ENCODE measurements around the gene RXRA.

DNA sequence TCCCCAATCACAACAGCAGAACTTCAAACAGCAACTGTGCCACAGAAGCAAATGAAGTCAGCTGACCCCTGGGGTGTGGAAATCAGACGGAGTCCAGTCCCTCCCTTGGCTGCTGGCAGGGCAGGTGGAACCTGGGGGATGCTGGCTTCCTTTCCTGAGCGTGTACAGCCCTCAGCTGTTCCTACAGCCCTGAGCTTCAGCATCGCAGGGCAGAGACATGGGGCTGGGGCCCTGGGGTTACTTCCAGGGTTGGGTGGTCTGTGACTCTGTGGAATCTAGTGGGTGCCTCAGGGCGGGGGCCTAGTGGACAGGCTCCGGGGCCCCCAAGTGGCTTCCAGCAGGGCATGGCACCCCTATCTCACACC lies 7.3 kb upstream of the RXRA start:
- TF ChIP-seq, protein P1, sequence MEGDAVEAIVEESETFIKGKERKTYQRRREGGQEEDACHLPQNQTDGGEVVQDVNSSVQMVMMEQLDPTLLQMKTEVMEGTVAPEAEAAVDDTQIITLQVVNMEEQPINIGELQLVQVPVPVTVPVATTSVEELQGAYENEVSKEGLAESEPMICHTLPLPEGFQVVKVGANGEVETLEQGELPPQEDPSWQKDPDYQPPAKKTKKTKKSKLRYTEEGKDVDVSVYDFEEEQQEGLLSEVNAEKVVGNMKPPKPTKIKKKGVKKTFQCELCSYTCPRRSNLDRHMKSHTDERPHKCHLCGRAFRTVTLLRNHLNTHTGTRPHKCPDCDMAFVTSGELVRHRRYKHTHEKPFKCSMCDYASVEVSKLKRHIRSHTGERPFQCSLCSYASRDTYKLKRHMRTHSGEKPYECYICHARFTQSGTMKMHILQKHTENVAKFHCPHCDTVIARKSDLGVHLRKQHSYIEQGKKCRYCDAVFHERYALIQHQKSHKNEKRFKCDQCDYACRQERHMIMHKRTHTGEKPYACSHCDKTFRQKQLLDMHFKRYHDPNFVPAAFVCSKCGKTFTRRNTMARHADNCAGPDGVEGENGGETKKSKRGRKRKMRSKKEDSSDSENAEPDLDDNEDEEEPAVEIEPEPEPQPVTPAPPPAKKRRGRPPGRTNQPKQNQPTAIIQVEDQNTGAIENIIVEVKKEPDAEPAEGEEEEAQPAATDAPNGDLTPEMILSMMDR (IDR thresholded peaks at IDR 0.05): no peak
- TF ChIP-seq POLR2A (IDR thresholded peaks at IDR 0.05): no peak
